ENCODE measurements around the gene OSGEPL1. TPM values are rescaled to one million over a fixed set of nuclear protein-coding genes. Genes with fewer than 3 reads are reported as not detected.
A peak's percentile ranks its signal among the peaks of the same experiment; 100 is the strongest.
"Not testable (repeated sequence)": the region's sequence is repeated elsewhere in the genome, so short reads cannot be mapped to it uniquely, and the experiment has no call there.

OSGEPL1 gene
- total RNA-seq, 1 donor from 2014 or later, result 7.8 TPM

DNA sequence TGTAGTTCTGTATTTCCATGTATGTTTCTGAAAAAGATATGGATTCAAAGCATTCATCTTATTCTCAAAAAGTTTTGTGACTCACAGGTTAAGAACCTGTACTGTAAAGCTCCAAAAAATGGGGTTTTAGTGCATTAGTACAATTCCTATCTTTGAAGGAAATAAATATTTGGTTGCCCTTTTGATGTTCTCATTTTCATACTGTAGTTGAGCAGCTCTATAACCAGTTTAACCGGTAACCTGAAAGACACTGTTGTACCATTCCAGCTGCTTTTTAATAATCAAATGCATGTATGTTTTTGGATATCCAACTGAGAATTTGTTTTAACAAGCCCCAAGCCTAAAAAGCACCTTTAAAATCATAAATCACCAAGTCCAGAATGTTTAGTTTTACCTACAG, 9.6 kb upstream of the OSGEPL1 start:
- H3K4me3 ChIP-seq (ENCODE audit: low read depth, low read length), result no peak overlapping the region
- no peak for DNase-seq (ENCODE audit: low read depth)
- TF ChIP-seq, protein P1, sequence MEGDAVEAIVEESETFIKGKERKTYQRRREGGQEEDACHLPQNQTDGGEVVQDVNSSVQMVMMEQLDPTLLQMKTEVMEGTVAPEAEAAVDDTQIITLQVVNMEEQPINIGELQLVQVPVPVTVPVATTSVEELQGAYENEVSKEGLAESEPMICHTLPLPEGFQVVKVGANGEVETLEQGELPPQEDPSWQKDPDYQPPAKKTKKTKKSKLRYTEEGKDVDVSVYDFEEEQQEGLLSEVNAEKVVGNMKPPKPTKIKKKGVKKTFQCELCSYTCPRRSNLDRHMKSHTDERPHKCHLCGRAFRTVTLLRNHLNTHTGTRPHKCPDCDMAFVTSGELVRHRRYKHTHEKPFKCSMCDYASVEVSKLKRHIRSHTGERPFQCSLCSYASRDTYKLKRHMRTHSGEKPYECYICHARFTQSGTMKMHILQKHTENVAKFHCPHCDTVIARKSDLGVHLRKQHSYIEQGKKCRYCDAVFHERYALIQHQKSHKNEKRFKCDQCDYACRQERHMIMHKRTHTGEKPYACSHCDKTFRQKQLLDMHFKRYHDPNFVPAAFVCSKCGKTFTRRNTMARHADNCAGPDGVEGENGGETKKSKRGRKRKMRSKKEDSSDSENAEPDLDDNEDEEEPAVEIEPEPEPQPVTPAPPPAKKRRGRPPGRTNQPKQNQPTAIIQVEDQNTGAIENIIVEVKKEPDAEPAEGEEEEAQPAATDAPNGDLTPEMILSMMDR (conservative IDR thresholded peaks at IDR 0.05; ENCODE audit: low read depth, low read length), result no peak

DNA sequence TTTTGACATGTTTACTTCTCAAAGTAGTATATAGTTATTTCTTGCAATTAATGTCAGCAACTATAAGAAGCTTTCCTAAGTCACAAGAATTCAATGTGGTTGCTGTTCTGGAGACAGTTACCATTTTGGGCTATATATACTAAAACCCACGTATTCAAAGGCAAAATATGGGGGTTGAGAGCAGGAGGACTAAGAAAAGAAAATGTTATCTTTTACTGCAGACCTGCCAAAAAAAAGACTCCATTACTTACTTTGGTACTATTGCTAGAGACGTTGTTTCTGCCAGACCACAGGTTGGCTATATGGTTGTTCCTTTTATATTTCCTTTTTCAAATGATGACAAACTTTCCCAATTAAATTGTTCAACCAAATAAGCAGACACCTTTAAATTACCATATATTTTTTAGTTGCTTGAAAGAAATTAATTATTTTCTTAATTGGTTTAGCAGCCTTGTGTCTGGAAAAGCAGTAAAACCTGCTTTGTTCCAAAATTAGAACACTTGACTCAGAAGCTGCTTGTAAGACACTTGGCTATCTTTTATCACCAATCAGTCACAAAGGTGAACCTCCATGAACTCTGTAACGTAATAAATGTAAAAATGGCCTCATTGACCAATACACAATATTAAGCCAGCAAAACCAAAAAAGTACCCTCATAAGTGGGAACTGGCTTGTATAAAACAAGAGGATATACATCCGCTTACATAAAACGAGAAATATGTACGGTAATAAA, 8.2 kb upstream of the OSGEPL1 start:
- TF ChIP-seq, protein P1 (conservative IDR thresholded peaks at IDR 0.05; ENCODE audit: low read depth, low read length), result no peak
- no peak for DNase-seq (ENCODE audit: low read depth)
- no peak overlapping the region for H3K4me3 ChIP-seq (ENCODE audit: low read depth, low read length)

DNA sequence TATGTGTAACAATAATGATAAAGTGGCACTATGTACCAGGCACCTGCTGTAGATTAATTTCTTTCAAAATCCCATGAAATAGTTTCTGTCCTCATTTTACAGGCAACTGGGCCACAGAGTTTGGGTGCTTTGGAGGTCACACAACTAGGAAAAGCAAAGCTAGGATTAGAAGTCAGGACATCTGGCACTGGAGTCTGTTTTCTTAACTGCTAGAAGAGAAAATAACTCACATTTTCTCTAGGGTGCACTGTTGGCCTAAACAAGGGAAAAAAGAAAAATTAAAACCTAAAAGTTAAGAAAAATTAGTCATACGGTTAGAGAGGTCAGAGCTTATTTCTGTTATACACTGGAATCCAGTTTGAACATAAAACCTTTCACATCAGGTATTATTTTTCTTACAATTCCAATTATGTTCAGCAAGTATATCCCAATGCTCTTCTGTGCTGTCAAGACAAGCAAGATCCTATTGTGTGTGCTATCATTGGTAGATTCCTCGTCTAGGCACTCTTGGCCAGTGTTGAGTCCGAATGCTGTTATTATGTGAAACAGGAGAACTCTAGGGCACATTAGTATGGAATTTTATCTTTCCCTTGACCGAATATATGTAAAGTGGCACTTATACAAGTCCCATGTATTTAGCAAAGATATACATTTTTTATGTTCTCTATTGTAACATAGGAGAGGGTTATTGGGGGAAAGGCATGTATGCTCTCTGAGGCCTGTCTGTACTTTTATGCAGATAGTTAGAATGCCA, 1.5 kb upstream of the OSGEPL1 start:
- no peak overlapping the region for H3K4me3 ChIP-seq (ENCODE audit: low read depth, low read length)
- TF ChIP-seq, protein P1 (conservative IDR thresholded peaks at IDR 0.05; ENCODE audit: low read depth, low read length), result no peak
- no peak for DNase-seq (ENCODE audit: low read depth)

DNA sequence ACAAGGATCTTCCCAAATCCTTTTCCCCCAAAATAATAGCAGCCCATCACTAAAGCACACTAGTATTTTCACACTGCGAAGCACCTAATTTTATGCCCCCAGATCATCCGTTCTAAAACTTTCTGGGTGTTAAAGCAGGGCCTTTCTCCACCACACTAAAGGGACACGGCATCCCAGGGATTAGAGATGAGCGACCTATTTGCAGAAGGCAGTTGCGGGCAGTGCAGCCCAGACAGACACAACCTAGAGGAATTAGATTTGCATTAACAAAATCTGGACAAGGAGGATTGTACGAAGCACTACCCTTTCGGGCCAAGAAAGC, 402 bp downstream of the OSGEPL1 start:
- TF ChIP-seq, protein P1 (conservative IDR thresholded peaks at IDR 0.05; ENCODE audit: low read depth, low read length), result no peak
- no peak for DNase-seq (ENCODE audit: low read depth)
- H3K4me3 ChIP-seq (ENCODE audit: low read depth, low read length), result peak overlapping the region; percentile 79

DNA sequence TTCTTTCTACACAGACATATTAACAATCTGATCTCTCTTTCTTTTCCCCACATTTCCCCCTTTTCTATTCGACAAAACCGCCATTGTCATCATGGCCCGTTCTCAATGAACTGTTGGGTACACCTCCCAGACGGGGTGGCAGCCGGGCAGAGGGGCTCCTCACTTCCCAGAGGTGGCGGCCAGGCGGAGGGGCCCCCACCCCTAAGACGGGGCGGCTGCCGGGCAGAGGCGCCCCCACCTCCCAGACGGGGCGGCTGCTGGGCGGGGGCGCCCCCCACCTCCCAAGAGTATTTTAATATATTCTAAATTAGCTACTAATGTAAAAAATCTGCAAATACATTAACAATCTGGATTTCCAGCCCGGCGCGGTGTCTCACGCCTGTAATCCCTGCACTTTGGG, 2.4 kb downstream of the OSGEPL1 start:
- not testable (repeated sequence) for H3K4me3 ChIP-seq (ENCODE audit: low read depth, low read length); DNase-seq (ENCODE audit: low read depth)

DNA sequence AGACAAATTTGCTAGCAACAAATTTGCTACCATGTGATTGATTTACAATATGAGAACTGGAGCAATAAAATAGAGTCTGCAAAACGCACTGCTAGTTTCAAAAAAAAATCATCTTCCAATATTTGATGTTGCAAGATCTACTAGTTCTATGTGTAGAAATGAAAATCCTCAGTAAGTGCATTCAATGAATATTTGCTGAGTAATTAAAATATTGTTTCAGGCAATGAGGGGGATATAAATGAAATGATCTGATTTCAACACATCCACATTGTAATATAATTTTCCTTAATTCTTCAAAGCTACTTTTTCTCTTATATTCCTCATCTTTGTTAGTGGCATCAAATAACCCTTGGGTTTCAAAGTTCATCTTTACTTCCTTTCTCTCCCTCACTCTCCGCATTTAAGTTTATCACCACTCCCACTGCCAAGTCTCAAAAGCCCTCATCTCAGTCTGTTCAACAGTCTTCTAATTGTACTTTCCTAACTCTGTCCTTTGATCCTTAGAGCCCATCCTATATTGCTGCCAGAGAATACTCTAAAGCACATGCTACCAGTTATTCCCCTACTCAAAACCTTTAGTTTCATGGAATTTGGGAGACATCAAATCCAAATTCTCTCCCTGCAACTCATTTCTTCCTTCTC, 6.2 kb downstream of the OSGEPL1 start:
- TF ChIP-seq, protein P1 (conservative IDR thresholded peaks at IDR 0.05; ENCODE audit: low read depth, low read length), result no peak
- no peak overlapping the region for H3K4me3 ChIP-seq (ENCODE audit: low read depth, low read length)
- no peak for DNase-seq (ENCODE audit: low read depth)

DNA sequence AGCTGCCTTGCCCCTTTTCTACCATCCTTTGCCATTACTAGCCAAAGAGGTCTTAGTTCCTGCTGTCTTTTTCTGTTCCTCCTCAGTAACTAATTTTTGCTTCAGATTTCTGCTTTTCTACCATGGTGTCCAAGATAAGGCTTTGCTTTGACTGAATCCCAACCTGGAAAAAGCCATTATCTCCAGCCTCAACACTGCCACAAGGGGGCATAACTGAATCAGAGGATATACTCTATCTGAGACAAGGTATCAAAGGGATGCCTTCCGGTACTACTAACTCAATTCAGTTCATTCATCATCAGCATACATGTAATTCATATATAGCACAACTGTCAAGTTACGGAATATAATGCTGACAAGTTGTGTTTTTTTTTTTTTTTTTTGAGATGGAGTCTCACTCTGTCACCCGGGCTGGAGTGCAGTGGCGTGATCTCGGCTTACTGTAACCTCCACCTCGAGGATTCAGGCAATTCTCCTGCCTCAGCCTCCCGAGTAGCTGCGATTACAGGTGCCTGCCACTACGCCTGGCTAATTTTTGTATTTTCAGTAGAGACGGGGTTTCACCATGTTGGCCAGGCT, 11.4 kb downstream of the OSGEPL1 start:
- TF ChIP-seq, protein P1 (conservative IDR thresholded peaks at IDR 0.05; ENCODE audit: low read depth, low read length), result peak; percentile 83
- no peak for DNase-seq (ENCODE audit: low read depth)
- no peak overlapping the region for H3K4me3 ChIP-seq (ENCODE audit: low read depth, low read length)

All from epithelial cell of proximal tubule (primary cell).